GM19099 (cell line): ENCODE results near the gene CDK5RAP2.

Experiments
- POLR2A ChIP-seq: IDR thresholded peaks from 3 replicates; pipeline ENCODE4 v1.6.1; 2011; ENCODE audit warnings: low read depth; ENCODE audit not compliant: insufficient read length; ENCODE audit errors: extremely low read depth

CDK5RAP2 gene

DNA sequence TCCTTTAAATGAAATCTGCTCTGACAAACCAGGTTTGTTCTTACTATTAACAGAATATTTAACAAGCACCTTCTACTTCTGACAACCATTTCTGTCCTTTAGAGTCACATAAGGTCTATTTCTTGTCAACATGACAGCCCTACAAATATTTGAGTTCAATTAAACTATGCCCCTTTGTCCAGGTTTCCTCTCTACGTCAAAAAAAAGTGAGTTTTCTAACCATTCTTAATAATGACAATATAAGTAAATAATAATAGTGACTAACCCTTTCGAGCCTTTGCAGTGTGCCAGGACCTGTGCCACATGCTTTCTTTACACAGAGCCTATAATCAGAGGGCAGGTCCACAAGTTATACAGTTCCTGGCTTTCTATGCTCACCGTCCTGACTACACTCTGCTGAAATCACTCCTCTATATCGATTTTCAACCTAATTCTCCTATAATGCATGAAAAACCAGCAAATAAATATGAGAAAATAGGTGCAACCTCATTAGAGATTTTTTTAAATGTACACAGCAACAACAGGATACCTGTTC is 115.0 kb downstream of the CDK5RAP2 start:
- no peak for TF ChIP-seq POLR2A

DNA sequence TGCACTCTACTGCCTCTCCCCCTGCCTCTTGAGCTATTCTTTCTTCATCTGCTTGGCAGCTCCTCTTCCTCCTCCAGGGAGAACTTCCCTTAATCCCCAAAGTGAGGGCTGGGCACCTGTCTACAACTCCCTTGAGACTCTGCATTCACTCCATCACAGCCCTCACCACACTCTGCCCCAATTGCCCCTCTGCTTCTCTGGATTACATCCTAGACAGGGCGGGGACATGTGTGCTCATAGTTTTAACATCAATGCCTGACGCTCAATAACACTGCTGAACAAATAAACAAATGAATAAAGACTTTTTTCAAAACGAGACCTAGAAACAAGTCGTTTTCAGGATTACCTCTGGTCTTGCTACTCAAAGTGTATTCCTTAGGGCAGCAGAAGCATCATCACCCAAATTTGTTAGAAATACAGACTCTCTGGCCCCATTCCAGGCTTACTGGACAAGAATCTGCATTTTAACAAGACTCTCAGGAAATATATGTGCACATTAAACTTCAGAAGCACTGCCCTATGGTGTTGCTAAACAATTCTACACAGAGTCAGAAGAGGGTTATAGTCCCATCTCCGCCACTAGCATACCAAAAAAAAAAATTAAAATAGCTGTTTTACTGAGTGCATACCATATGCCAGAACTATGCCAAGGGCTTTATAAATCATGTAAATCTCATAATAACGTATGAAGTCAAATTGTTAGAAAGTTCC is 115.6 kb downstream of the CDK5RAP2 start:
- no peak for TF ChIP-seq POLR2A

DNA sequence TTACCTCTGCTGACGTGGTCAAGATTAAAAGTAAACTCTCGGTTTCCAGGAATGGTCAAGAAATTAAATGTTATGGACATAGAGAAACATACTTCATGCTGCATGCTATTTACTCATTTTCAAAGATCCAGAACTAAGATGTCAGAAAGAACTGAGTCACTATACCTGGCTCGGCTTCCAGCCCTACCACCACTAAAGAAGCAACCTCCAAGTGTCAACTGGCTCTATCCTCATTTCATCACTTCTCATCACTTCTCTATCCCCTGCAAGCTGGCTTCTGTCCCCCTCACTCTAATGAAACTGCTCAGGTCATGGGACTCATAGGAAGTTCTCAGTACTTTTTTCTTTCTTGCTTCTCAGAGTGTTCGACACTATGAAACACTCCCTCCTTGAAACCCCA is 116.2 kb downstream of the CDK5RAP2 start:
- TF ChIP-seq POLR2A, result no peak

DNA sequence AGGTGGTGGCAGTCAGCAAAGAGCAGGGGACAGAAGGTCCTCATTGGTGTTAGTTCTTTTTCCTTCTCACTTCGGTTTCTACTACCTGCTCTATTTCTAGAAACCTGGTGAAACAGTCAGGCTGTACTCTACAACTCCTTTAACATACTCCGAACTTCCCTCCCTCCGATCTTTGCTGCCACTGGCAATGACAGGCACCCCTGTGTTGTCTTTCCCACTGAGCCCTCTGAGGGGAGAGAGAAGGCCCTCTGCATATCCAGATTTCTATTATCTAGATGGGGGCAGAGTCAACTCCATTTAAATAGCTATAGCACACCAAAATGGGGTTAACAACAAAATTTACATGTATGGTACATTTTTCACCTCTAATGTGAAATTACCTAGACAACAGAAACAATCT is 123.7 kb downstream of the CDK5RAP2 start:
- no peak for TF ChIP-seq POLR2A

DNA sequence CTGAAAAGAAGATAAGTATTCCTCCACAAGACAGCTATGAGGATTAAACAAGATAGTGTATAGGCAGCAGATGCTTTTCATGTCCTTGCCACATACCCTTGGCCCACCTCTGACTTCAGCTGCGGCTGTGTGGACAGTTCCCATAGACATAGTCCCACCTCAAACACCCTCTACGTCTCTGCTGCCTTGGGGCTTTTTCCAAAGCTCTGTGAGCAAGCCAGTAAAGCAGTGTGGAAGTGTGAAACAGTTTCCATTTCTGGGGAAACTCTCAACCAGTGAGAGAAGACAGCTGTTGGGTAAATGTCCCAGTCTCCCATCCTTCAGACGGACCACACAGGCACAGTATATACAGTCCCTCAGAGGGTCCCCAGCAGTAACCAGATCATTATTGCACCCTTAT is 125.5 kb downstream of the CDK5RAP2 start:
- TF ChIP-seq POLR2A, result no peak

DNA sequence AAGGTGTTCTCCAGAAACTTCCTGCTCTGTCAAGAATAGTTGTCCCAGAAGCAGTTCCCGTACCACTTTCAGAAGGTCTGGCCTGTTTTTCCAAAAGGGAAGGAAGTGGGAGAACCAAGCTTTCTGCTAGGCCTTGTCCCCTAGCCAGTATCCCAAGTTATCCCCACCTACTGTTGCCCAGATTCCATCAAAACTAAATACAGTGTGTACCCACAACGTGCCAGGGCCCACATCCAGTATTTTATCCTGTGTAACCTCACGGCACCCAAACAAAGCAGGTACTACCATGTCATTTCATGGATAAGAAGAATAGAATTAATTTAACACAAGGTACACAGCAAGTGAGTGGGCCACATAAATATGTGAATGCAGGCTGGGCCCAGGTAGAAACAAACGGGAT is 126.2 kb downstream of the CDK5RAP2 start:
- TF ChIP-seq POLR2A, result no peak

DNA sequence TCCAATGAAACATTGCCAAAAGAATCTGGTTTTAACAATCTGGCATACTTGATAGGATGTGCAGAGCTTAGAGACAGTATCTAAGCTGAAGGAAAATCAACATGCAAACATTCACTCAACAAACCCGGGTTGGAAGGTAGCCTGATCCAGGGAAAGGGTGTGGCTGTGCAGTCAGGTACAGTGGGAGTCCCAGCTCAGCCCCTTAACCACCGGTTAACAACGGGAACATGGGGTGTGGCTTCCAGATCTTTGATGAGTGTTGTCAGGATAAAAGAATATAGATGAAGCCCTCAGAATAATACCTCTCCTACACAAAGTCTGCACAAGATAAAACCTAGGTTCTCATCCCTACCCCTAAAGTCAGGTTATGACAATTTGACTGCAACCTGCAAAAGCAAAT is 127.3 kb downstream of the CDK5RAP2 start:
- no peak for TF ChIP-seq POLR2A

DNA sequence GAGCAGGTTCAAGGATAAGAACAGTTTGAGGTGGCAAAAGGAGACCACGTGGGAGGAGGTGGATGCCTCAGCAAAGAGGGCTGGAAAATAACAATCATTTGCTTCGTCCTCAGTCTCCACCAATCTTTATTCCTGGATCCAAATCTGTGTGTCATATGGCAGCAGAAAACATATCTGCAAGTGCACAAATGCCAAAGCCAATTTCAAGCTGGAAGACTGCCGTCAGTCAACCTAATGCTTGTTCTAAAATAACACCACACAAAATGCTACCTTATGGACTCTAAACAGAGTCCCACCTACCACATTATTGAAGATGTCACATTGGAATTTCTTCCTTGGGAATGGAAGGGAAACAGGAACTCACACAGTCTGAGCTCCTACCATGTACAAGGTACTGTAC is 129.1 kb downstream of the CDK5RAP2 start:
- no peak for TF ChIP-seq POLR2A

DNA sequence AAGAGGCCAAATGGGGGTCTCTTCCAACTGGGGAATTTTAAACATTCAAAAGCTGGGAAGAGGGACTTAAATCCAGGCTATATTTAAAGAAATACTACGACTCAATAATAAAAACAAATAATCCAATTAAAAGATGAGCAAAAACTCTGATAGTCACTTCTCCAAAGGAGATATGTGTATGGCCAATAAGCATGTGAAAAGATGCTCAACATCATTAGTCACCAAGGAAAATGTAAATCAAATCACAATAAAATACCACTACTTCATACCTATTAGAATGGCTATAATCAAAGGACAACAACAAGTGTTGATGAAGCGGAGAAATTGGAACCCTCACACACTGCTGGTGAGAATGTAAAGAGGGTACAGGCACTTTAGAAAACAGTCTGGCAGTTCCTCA is 130.4 kb downstream of the CDK5RAP2 start:
- TF ChIP-seq POLR2A, result no peak

DNA sequence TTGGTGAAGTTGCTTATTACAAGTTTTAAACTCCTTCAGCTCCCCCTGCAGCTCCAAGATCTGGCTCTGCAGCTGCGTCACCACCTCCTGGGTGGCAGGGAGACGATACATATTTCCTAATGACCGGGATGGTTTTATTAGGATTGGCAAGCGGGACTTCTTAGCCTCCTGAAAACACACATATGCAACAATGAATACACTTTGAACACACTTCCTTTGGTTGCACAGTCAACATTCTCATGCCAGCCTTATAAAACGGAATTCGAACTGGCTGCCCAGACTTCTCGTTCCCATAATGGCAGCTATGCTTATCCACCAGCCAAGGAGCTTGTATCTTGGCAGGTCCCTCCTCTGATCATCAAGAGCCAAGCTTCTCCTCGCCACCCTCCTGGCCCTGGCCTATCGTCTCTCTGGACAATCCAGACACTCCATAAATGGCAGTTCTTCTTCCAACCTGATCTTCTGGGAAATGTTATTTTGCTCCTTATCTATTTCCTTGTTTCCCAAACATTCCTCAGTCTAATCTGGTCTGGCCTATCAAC is 131.9 kb downstream of the CDK5RAP2 start:
- no peak for TF ChIP-seq POLR2A

DNA sequence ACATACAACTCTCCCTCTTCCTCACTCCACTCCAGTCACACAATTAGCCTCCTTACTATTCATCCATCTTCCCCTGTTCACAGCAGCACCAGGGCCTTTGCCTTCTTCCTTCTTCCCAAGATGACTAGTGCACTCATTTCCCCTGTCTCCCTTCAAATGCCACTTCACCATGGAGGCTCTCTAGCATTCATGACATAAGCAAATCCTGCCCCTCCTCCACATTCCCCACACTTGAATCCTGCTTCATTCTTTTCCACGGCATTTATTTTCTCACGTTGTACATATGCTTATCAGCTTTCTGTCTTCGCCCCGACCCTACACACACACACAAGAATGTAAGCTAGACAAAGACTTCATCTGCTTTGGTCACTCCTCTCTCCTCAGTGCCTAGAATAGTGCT is 133.3 kb downstream of the CDK5RAP2 start:
- no peak for TF ChIP-seq POLR2A

DNA sequence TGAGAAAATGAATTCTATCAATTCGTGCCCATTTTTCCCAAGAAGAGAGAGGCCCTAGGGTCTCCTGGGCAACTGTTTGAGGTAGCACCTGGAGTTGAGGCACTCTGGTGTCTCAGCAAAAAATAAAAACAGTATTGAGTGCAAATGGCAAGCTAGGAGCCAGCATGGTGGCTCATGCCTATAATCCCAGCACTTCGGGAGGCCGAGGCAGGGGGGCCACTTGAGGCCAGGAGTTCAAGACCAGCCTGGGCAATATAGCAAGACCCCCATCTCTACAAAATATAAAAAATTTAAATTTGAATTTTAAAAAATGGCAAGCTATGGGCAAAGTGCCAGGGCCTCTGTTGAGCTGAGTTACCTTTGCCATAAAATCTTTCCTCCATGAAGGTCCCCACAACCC is 136.0 kb downstream of the CDK5RAP2 start:
- no peak for TF ChIP-seq POLR2A

DNA sequence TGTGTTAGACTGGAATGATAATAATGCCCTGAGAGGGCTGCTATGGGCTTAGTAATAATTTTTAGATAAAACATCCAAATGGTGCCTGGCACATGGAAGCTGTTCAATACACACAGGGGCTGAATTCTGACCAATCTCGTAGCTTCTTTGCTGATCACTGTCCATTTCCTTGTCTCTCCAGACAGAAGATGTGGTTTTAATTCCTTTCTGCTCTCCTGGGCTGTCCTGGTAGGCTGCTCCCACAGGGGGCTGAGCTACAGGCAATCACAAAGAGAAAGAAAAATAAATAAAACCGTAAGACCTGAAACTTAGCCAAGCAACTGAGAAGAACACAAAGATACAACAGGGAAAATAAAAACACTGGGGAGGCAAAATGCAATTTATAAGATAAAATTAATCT is 136.5 kb downstream of the CDK5RAP2 start:
- TF ChIP-seq POLR2A, result no peak

DNA sequence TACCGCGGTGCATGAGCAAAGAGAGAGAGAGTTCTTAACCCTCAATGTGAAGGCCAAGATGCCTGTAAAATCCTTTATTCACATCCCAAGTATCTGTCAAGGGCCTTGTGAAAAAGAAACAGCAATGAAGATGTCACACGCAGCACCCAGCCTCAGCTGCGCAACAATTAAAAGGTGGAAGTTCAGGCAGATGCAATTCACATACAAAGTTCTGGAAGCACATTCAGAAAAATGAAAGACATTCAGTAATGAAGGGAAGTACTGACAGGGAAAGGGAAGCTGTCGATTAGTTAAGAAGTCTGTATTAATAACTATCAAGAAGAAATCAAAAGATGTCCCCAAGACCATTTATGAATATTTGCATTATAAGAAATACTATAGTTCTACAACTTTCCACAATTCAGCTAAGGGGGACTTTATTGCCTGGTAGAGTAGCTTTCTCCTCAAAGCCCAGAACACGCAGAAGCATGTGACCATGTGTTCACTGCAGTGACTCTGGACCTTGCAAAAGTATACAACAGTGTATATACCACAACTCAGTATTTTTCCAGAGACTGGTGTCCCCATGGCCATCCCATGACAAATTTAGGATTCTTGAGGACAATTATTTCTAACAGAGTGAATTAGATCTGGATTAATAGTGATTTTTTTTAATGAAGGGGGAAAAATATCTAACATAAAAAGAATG is 137.5 kb downstream of the CDK5RAP2 start:
- no peak for TF ChIP-seq POLR2A

DNA sequence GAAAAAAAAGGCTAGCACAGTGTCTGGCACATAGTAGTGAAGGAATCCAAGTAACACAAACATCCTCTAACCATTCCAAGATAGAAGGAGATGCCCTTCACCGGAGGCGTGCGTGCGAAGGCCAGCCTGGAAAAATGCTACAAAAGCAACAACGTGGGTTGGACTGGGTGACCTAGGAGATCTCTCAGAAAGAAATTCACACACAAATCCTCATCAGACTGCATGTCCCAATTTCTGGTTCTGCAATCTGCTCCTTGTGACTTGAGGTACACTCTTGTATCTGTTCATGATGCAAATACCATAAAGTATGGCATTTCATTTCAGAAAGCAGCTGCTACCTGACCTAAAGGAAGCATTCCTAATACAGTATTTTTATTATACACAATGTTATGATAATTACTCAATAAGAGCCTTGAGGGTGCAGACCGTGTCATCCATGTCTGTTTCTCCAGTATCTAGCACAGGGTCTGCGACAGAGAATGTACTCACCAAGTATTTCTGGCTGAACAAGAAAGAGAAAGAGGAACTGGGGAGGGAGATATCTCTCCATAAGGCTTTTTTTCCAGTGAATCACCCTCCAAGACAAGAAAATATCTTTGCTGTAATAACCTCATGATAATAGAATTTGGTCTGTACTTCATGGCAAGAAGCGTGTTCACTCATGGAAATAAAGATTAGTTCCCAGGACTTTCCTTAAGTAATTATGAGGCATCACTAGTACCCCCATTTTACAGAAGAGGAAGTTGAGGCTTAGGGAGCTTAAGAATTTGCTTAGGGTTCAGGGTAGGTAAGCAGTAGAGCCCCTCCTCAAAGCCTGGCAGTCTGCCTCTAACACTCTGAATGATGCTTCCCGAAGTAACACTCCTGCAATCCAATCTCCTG is 138.3 kb downstream of the CDK5RAP2 start:
- no peak for TF ChIP-seq POLR2A

DNA sequence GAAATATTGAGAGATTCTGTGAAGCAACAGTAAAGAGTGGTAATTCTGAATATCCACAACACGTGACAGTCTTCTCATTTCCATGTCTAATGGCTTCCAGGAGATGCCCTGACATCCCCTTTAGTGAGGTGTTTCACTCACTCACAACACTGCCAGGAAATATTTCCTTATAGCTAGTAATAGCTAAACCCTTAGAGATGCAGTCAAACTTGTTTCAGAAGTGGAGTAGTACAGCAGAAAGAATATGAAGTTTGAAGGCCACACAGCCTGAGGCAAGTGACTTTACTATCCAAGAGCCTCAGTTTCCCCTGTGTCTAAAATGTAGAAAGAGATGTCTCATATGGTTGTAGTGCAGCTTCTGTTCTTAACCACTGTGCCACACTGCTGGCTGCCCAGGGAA is 139.2 kb downstream of the CDK5RAP2 start:
- TF ChIP-seq POLR2A, result no peak

DNA sequence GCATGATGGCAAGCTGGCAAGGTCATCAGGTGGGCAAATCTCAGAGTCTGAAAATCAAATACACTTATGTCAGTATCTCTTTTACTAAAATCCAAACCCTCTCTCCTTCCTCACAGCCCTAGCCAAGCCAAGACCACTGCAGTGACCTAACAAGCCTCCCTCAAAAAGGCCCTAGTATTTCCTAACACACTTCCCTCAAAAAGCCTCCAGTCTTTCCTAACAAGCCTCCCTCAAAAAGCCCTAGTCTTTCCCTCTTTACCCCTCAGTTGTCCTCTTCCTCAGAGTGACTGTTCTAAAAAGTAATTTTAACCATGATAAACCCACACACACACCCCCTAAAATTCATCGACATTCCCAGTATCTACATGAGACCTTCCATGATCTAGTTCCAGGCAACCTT is 140.0 kb downstream of the CDK5RAP2 start:
- no peak for TF ChIP-seq POLR2A
